Measurements from ENCODE around the gene DOK6.

The DOK6 gene

DNA sequence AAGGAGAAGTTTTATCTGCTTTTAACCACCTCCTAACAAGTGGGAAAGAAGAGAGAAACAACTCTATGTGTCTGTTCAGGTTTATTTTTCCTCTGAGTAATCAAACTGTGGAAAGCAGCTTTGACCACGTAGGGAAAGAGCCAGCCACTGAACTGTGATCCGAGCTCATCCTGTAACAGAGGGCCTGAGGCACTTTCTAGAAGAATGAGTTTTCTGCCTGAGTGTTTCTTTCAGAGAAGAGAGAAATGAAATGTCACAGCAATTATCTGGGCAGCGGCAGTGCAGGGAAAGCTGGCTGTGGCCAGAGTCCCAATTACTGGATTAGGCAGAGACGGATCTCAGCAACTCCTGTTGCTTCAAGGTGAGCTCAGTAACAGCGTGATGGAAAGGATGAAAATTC is 395.1 kb downstream of the DOK6 start:
- H3K4me3 ChIP-seq (ENCODE audit: low read depth, low read length) = no peak overlapping the region
- DNase-seq = no peak
- no peaks in the 10 kb centered on the region for H3K27me3 ChIP-seq (replicated peaks)
- TF ChIP-seq, protein P1, sequence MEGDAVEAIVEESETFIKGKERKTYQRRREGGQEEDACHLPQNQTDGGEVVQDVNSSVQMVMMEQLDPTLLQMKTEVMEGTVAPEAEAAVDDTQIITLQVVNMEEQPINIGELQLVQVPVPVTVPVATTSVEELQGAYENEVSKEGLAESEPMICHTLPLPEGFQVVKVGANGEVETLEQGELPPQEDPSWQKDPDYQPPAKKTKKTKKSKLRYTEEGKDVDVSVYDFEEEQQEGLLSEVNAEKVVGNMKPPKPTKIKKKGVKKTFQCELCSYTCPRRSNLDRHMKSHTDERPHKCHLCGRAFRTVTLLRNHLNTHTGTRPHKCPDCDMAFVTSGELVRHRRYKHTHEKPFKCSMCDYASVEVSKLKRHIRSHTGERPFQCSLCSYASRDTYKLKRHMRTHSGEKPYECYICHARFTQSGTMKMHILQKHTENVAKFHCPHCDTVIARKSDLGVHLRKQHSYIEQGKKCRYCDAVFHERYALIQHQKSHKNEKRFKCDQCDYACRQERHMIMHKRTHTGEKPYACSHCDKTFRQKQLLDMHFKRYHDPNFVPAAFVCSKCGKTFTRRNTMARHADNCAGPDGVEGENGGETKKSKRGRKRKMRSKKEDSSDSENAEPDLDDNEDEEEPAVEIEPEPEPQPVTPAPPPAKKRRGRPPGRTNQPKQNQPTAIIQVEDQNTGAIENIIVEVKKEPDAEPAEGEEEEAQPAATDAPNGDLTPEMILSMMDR (IDR thresholded peaks at IDR 0.05; ENCODE audit: low read depth, low read length, missing control alignments) = no peak
- in situ Hi-C loops (cut with HindIII; ENCODE audit: low pct_ligation_motif_present, low sequenced_read_pairs) = no loop called here
- H3K27ac ChIP-seq = no peak overlapping the region
- H3K36me3 ChIP-seq (replicated peaks) = no peaks in the 10 kb centered on the region

DNA sequence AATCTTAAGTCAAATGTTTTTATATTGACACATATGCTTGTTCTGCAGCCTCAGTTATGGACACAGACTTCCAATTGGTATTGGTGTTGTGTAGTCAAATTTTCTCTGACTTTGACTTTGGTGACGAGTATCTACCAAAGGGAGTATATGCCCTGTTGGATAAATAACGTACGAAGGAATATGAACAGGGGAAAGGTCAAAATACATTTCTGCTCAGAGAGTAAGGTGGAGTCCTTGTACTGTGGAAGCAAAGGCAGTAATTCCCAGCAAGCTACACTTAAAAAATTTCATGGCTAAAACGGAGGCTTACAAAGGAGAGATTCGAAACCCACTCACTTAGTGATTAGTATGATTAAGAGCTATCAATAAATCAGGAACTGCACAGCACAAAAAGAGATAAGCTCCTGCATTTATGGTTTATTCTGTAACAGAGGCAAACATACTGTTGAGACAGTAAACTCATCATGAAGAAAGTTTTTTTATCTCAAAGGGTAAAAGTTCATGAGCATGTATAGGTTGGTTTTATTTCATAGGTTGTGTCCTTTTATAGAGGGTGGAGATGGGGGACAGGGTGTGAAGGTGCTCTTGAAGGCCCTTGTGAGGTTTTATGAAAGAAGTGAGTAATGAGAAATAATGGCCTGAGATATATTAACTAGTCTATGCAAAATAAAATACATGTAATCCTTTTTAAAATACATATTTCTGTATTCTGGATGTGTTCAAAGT is 404.3 kb downstream of the DOK6 start:
- TF ChIP-seq, protein P1 (IDR thresholded peaks at IDR 0.05; ENCODE audit: low read depth, low read length, missing control alignments) = no peak
- Histone ChIP-seq H3K27ac (no peak overlapping the region), H3K36me3 (replicated peaks) (no peaks in the 10 kb centered on the region), H3K27me3 (replicated peaks) (no peaks in the 10 kb centered on the region), H3K4me3 (ENCODE audit: low read depth, low read length) (no peak overlapping the region)
- in situ Hi-C loops (cut with HindIII; ENCODE audit: low pct_ligation_motif_present, low sequenced_read_pairs) = no loop called here
- DNase-seq = no peak

DNA sequence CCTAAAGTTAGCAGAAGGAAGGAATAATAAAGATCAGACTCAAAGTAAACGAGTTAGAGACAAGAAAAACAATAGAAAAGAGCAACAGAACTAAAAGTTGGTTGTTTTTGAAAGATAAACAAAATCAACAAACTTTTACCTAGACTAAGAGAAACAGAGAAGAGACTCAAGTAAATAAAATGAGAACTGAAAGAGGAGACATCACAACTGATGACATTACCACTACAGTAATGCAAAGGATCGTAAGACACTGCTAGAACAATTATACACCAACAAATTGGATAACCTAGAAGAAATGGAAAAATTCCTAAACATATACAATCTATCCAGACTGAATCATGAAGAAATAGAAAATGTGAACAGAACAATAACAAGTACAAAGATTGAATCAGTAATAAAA is 407.7 kb downstream of the DOK6 start:
- Histone ChIP-seq H3K27ac (no peak overlapping the region), H3K36me3 (replicated peaks) (no peaks in the 10 kb centered on the region), H3K27me3 (replicated peaks) (no peaks in the 10 kb centered on the region), H3K4me3 (ENCODE audit: low read depth, low read length) (no peak overlapping the region)
- TF ChIP-seq, protein P1 (IDR thresholded peaks at IDR 0.05; ENCODE audit: low read depth, low read length, missing control alignments) = no peak
- no peak for DNase-seq
- in situ Hi-C loops (cut with HindIII; ENCODE audit: low pct_ligation_motif_present, low sequenced_read_pairs) = no loop called here

DNA sequence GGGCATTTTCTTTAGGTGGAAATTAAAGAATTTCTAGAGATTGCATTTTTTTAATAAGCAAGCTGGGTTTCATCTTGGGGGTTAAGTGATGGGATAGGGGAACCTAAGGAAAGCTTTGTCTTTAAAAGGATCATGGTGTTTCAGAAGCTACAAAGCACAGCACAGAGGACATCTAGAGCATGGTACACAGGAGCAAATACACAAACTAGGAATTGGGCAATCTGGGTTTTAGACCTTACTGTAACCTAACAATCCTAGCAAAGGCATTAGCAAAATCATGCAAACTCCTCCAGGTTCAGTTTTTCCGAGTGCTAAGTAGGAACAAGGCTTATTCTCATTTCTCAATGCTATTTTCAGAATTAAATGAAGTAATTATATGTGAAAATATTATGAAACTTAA is 412.9 kb downstream of the DOK6 start:
- Histone ChIP-seq H3K27ac (no peak overlapping the region), H3K36me3 (replicated peaks) (no peaks in the 10 kb centered on the region), H3K4me3 (ENCODE audit: low read depth, low read length) (no peak overlapping the region), H3K27me3 (replicated peaks) (no peaks in the 10 kb centered on the region)
- no peak for DNase-seq
- in situ Hi-C loops (cut with HindIII; ENCODE audit: low pct_ligation_motif_present, low sequenced_read_pairs) = no loop called here
- TF ChIP-seq, protein P1 (IDR thresholded peaks at IDR 0.05; ENCODE audit: low read depth, low read length, missing control alignments) = no peak

DNA sequence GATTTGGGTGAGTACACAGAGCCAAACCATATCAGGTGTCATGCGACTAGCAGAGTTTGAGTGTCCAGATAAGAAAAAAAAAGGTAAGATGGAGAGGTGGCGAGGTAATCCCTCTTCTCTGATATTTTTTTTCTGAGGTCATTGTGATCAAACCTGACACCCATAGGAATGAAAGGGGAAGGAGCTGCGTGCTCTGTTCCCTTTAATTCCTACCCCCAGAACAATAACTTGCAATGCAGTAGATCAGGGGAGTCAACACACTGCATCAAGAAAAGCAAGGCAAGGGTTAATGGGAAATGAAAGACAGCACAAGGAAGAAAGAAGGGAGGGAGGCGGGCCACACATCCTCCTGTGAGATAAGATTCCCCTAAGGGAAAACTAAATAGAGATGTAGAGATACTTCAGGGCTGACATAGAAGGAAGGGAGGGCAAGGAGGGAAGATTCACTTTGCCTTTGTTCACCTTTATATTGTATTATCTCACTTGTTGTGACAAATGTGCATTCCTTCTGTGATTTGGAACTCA is 414.2 kb downstream of the DOK6 start:
- Histone ChIP-seq H3K27ac (no peak overlapping the region), H3K36me3 (replicated peaks) (no peaks in the 10 kb centered on the region), H3K27me3 (replicated peaks) (no peaks in the 10 kb centered on the region), H3K4me3 (ENCODE audit: low read depth, low read length) (no peak overlapping the region)
- DNase-seq = no peak
- TF ChIP-seq, protein P1 (IDR thresholded peaks at IDR 0.05; ENCODE audit: low read depth, low read length, missing control alignments) = no peak
- in situ Hi-C loops (cut with HindIII; ENCODE audit: low pct_ligation_motif_present, low sequenced_read_pairs) = no loop called here

Data from brain microvascular endothelial cell (primary cell).